GM18951 (cell line): ENCODE data around the gene NCAM1.

Experiments used
- POLR2A ChIP-seq: IDR thresholded peaks from 4 replicates; pipeline ENCODE4 v1.6.1; 2011; ENCODE audit warnings: mild to moderate bottlenecking; ENCODE audit not compliant: insufficient read length, insufficient read depth; ENCODE audit errors: extremely low read depth
- in situ Hi-C: fragments of 300-500 bp; cut with MboI; formaldehyde crosslinking; loops from one replicate; pipeline ENCODE4 v1.12.0; 2022; ENCODE audit warnings: low sequenced_read_pairs, mixed read lengths, inconsistent platforms; ENCODE audit not compliant: unreplicated experiment

Gene NCAM1

GRCh38 chr11:113119966-113120736, 158.9 kb downstream of the NCAM1 start:
- no peak for TF ChIP-seq POLR2A
- in situ Hi-C loops = no loop called here

GRCh38 chr11:113121746-113122145, 160.5 kb downstream of the NCAM1 start:
- no peak for TF ChIP-seq POLR2A
- in situ Hi-C loops = no loop called here

- TF ChIP-seq POLR2A = no peak
- in situ Hi-C loops = no loop called here
Measured at GRCh38 chr11:113124006-113124405, 162.8 kb downstream of the NCAM1 start.

GRCh38 chr11:113124578-113124977, 163.4 kb downstream of the NCAM1 start:
- no peak for TF ChIP-seq POLR2A
- in situ Hi-C loops = no loop called here

- in situ Hi-C loops = no loop called here
- TF ChIP-seq POLR2A = no peak
Measured at GRCh38 chr11:113129261-113129992, 168.2 kb downstream of the NCAM1 start.

- in situ Hi-C loops = no loop called here
- no peak for TF ChIP-seq POLR2A
Measured at GRCh38 chr11:113131036-113131775, 170.0 kb downstream of the NCAM1 start.

GRCh38 chr11:113133071-113133470, 171.9 kb downstream of the NCAM1 start:
- TF ChIP-seq POLR2A = no peak
- in situ Hi-C loops = no loop called here

- no peak for TF ChIP-seq POLR2A
- in situ Hi-C loops = no loop called here
Measured at GRCh38 chr11:113134626-113135025, 173.4 kb downstream of the NCAM1 start.

GRCh38 chr11:113137713-113138529, 176.7 kb downstream of the NCAM1 start:
- in situ Hi-C loops = no loop called here
- no peak for TF ChIP-seq POLR2A

GRCh38 chr11:113138731-113139130, 177.5 kb downstream of the NCAM1 start:
- in situ Hi-C loops = no loop called here
- no peak for TF ChIP-seq POLR2A

GRCh38 chr11:113141010-113141409, 179.8 kb downstream of the NCAM1 start:
- in situ Hi-C loops = no loop called here
- TF ChIP-seq POLR2A = no peak

GRCh38 chr11:113142508-113142907, 181.3 kb downstream of the NCAM1 start:
- in situ Hi-C loops = no loop called here
- TF ChIP-seq POLR2A = no peak

GRCh38 chr11:113147249-113147648, 186.0 kb downstream of the NCAM1 start:
- in situ Hi-C loops = no loop called here
- no peak for TF ChIP-seq POLR2A

- in situ Hi-C loops = no loop called here
- no peak for TF ChIP-seq POLR2A
Measured at GRCh38 chr11:113148076-113148475, 186.9 kb downstream of the NCAM1 start.
